NCI-H1048 (cell line): ENCODE results near the gene RHBDF1.
"Not testable (repeated sequence)": the region's sequence is repeated elsewhere in the genome, so short reads cannot be mapped to it uniquely, and the experiment has no call there.

Experiments
- DNase-seq: peaks from one replicate; lab custom pipeline; 2025; lab: John Stamatoyannopoulos, UW

RHBDF1 gene

GRCh38 chr16:36336-36984 is 36.0 kb downstream of the RHBDF1 start:
- DNase-seq: no peak

DNA sequence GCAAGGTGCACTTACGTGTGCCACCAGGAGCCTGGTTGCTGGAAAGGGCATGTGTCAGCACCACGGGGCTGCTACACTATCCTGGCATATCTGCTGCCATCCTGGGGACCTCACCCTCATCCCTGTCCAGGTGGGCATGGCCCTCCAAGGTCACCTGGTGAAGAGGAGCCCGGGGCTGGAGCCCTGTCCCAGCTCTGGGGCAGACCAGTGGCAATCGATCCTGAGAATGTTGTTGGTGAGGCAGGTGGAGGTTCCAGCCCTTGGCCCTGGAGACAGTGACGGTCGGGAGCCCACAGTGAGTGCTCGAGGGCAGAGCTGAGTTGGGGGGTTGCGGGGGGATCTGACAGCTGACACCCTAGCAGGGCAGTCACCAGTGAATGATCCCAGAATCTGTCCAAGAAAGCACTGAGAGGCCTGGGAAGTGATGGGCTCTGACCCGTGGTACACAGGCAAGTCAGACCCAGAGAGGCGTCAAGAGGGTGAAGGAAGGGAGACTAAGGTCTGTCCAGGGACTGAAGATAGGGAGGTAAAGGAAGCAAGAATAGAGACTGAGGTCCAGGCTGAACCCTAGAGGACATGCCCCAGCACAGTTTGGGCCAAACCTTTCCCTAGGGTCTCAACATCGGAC is 36.6 kb downstream of the RHBDF1 start:
- DNase-seq: no peak

DNA sequence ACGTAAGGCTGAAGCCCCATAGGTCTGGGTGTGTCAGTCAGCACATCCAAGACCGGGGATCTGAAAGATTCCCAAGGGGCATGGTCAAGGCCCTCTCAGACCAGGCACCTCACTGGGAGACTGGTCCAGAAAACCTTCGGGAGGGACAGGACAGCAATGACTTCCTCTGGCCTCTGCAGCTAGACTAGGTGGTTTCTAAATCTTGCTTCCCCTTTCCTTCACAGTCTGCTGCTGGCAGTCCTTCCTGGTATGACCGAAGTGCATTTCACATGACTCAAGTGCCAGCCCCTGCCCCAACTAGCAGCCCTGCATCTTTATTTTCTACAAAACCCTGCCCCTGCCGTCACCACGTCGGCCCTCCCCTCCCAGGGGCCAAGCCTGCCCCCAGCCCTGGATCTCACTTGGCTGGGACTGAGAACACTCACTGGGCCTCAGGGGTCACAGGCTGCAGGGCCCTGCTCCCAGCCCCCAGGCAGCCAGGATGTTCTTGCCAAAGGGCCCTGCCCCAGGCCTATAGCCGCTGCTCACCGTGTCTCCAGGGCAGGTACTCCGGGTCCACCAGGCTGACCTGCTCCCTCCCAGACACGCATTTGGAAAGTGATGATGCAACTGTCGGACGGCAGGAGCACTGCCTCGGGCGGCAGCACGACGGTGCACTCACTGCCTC is 37.3 kb downstream of the RHBDF1 start:
- no peak for DNase-seq

DNA sequence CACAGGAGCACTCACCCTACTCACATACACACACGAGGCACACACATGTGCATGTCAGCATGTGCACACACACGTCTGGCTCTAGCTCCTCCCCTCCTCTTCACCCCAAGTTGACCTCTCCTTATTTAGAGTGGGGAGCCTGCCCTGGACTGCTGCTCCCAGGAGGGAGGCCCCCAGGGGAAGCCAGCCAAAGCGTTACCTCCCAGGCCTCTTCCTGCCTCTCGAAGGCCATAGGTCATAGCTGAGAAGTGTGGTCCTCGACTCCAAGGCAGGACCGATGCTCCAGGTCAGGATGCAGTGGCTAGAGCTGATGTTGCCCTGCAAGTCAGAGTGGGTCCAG is 37.8 kb downstream of the RHBDF1 start:
- DNase-seq: no peak

DNA sequence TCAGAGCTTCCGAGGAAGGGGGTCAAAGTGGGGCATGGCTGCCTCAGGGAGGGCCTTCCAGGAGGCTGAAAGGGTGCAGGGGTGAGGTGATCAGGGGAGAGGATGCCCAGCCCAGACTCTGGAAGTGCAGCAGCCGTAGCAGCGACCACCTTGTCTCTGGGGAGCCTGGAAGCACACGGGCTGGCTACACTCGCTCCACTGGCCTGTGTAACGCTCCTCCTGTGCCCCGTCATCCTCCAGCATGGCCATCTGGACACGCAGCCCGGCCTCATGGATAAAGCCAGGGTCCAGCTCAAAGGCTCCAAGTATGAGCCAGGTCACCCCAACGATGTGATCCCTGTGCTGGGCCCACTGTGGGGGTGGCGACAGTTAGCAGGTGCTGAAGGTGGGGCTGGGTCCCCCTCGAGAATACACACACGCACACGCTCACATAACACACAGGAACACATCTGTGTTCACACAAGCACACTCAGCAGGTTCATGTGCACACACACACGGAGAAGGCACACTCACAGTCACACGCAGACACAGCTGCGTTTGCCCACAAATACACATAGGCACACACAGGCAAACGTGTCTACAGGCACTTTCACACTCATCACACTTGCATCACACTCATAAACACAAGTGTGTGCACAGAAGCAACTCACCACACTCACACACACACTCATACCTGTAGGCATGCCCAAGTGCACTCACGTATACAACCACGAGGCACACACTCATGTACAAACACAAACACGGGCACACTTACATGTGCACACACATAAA is 38.4 kb downstream of the RHBDF1 start:
- no peak for DNase-seq

DNA sequence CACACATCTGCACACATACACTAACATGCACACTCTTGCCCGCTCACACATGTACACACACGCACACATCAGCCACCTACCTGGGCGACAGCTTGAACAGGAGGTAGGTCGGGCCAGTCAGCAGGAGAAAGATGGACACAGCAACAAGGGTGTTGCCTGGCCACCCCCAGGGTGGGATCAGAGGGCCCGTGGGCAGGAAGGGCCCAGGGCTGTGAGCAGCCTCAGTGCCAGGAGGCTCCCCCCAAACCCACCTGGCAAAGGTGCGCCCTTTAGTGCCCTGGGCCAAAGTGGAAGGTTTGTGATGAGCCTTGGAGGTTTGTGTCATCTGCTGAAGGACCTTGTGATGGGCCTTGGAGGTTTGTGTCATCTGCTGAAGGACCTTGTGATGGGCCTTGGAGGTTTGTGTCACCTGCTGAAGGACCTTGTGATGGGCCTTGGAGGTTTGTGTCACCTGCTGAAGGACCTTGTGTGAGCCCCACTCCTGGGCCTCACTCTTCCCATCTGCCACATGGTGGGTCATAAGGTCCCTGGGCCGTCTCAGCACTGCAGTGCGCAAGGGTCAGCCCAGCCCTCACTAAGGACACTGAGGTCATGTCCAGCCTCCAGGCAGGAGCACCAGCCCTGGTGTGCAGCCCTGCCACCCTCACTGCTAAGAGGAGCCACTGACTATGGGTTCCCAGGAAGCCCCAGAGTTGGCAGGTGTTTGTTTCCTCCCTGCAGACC is 39.1 kb downstream of the RHBDF1 start:
- not testable (repeated sequence) for DNase-seq

GRCh38 chr16:30627-31026 is 41.8 kb downstream of the RHBDF1 start:
- not testable (repeated sequence) for DNase-seq

GRCh38 chr16:25926-26348 is 46.5 kb downstream of the RHBDF1 start:
- DNase-seq: not testable (repeated sequence)

GRCh38 chr16:24151-24550 is 48.3 kb downstream of the RHBDF1 start:
- not testable (repeated sequence) for DNase-seq

DNA sequence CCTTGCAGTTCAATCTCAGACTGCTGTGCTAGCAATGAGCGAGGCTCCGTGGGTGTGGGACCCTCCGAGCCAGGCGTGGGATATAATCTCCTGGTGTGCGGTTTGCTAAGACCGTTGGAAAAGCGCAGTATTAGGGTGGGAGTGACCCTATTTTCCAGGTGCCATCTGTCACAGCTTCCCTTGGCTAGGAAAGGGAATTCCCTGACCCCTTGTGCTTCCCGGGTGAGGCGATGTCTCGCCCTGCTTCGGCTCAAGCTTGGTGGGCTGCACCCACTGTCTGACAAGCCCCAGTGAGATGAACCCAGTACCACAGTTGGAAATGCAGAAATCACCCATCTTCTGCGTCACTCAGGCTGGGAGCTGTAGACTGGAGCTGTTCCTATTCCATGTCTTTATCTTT is 51.5 kb downstream of the RHBDF1 start:
- not testable (repeated sequence) for DNase-seq

GRCh38 chr16:17062-17765 is 55.2 kb downstream of the RHBDF1 start:
- not testable (repeated sequence) for DNase-seq

GRCh38 chr16:10772-11171 is 61.7 kb downstream of the RHBDF1 start:
- DNase-seq: peak; percentile 17

DNA sequence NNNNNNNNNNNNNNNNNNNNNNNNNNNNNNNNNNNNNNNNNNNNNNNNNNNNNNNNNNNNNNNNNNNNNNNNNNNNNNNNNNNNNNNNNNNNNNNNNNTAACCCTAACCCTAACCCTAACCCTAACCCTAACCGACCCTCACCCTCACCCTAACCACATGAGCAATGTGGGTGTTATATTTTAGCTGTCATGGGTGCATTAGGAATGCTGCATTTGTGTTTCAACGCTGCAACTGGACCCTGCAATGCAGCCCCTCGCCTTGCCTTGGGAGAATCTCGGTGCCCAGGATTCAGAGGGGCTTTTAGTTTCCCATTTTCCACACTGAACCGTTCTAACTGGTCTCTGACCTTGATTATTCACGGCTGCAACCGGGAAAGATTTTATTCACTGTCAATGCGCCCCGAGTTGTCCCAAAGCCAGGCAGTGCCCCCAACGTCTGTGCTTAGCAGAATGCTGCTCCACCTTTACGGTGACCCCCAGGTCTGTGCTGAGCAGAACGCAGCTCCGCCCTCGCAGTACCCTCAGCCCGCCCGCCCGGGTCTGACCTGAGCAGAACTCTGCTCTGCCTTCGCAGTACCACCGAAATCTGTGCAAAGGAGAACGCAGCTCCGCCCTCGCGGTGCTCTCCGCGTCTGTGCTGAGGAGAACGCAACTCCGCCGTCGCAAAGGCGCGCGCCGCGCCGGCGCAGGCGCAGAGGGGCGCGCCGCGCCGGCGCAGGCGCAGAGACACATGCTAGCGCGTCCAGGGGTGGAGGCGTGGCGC is 62.3 kb downstream of the RHBDF1 start:
- DNase-seq: no peak
